ENCODE measurements around the gene MLPH. TPM values are rescaled to one million over a fixed set of nuclear protein-coding genes. Genes with fewer than 3 reads are reported as not detected.
"Not testable (repeated sequence)": the region's sequence is repeated elsewhere in the genome, so short reads cannot be mapped to it uniquely, and the experiment has no call there.

Gene MLPH
- total RNA-seq, 1 donor from 2014 or later: 15.7 TPM

- peak; percentile 89 for DNase-seq (ENCODE audit: low spot score)
These were observed 30.7 kb upstream of the MLPH start for GRCh38 chr2:237456200-237456843.

GRCh38 chr2:237457388-237457941 lies 29.6 kb upstream of the MLPH start:
- intact Hi-C loops (cut with DNase I): no loop called here
- DNase-seq (ENCODE audit: low spot score): peak; percentile 47

More at GRCh38 chr2:237456200-237456843, 30.7 kb upstream of the MLPH start:
- intact Hi-C loops (cut with DNase I): no loop called here

- intact Hi-C loops (cut with DNase I): no loop called here
- peak; percentile 9 for DNase-seq (ENCODE audit: low spot score)
These were observed 28.5 kb upstream of the MLPH start for GRCh38 chr2:237458519-237458918.

GRCh38 chr2:237459226-237459625 lies 27.8 kb upstream of the MLPH start:
- intact Hi-C loops (cut with DNase I): no loop called here
- peak; percentile 27 for DNase-seq (ENCODE audit: low spot score)

GRCh38 chr2:237459741-237460174 lies 27.3 kb upstream of the MLPH start:
- intact Hi-C loops (cut with DNase I): no loop called here

GRCh38 chr2:237464757-237465391 lies 22.2 kb upstream of the MLPH start:
- no peak for DNase-seq (ENCODE audit: low spot score)
- intact Hi-C loops (cut with DNase I): no loop called here

More at GRCh38 chr2:237459741-237460174, 27.3 kb upstream of the MLPH start:
- no peak for DNase-seq (ENCODE audit: low spot score)

GRCh38 chr2:237465515-237466148 lies 21.4 kb upstream of the MLPH start:
- DNase-seq (ENCODE audit: low spot score): no peak
- intact Hi-C loops (cut with DNase I): no loop called here

- intact Hi-C loops (cut with DNase I): no loop called here
- no peak for DNase-seq (ENCODE audit: low spot score)
These were observed 20.8 kb upstream of the MLPH start for GRCh38 chr2:237466211-237466610.

GRCh38 chr2:237467447-237468179 lies 19.4 kb upstream of the MLPH start:
- intact Hi-C loops (cut with DNase I): no loop called here
- DNase-seq (ENCODE audit: low spot score): no peak

- intact Hi-C loops (cut with DNase I); DNase-seq (ENCODE audit: low spot score): not testable (repeated sequence)
These were observed 17.6 kb upstream of the MLPH start for GRCh38 chr2:237469410-237469809.

GRCh38 chr2:237469849-237470248 lies 17.2 kb upstream of the MLPH start:
- peak; percentile 47 for DNase-seq (ENCODE audit: low spot score)
- intact Hi-C loops (cut with DNase I): loop anchor here (10.0 kb wide), 2 partner anchors 145 to 315 kb away; no protein-coding TSS in a partner anchor

GRCh38 chr2:237470914-237471313 lies 16.1 kb upstream of the MLPH start:
- DNase-seq (ENCODE audit: low spot score): no peak
- intact Hi-C loops (cut with DNase I): loop anchor here (10.0 kb wide), 2 partner anchors 146 to 316 kb away; no protein-coding TSS in a partner anchor

GRCh38 chr2:237471438-237472186 lies 15.4 kb upstream of the MLPH start:
- no peak for DNase-seq (ENCODE audit: low spot score)
- intact Hi-C loops (cut with DNase I): loop anchor here (10.0 kb wide), 2 partner anchors 147 to 317 kb away; no protein-coding TSS in a partner anchor

- peak; percentile 64 for DNase-seq (ENCODE audit: low spot score)
- intact Hi-C loops (cut with DNase I): loop anchor here (10.0 kb wide), 2 partner anchors 147 to 317 kb away; no protein-coding TSS in a partner anchor
These were observed 14.8 kb upstream of the MLPH start for GRCh38 chr2:237472187-237472712.

- intact Hi-C loops (cut with DNase I): loop anchor here (10.0 kb wide), 2 partner anchors 148 to 318 kb away; no protein-coding TSS in a partner anchor
- peak; percentile 69 for DNase-seq (ENCODE audit: low spot score)
These were observed 13.9 kb upstream of the MLPH start for GRCh38 chr2:237472909-237473877.

GRCh38 chr2:237473878-237474441 lies 13.1 kb upstream of the MLPH start:
- DNase-seq (ENCODE audit: low spot score): peak; percentile 62
- intact Hi-C loops (cut with DNase I): loop anchor here (2.0 to 10.0 kb wide), 3 partner anchors 149 to 351 kb away; no protein-coding TSS in a partner anchor

- no peak for DNase-seq (ENCODE audit: low spot score)
- intact Hi-C loops (cut with DNase I): loop anchor here (2.0 to 10.0 kb wide), 3 partner anchors 150 to 352 kb away; no protein-coding TSS in a partner anchor
These were observed 12.6 kb upstream of the MLPH start for GRCh38 chr2:237474442-237474911.

Data from cardiac septum (tissue), 1 donor.